Testis (tissue), 2 donors: ENCODE results near the gene CDRT4.

ENCODE experiments used
- POLR2A ChIP-seq: fragments of 450-650 bp; IDR thresholded peaks from one replicate; pipeline ENCODE4 v1.6.1; 2017; ENCODE audit warnings: antibody characterized with exemption, mild to moderate bottlenecking, moderate library complexity
- TF ChIP-seq, protein P1 (sequence below), 3 experiments: fragments of 450-650 bp in 2 of 3; fragments of 200-600 bp in 1 of 3; sonication (generic) in 1 of 3; IDR thresholded peaks; one replicate each; pipeline ENCODE4 v1.5.1; 2016 to 2019; ENCODE audit warnings: antibody characterized with exemption in 3 of 3, mild to moderate bottlenecking in 2 of 3, moderate library complexity in 1 of 3

DNA sequence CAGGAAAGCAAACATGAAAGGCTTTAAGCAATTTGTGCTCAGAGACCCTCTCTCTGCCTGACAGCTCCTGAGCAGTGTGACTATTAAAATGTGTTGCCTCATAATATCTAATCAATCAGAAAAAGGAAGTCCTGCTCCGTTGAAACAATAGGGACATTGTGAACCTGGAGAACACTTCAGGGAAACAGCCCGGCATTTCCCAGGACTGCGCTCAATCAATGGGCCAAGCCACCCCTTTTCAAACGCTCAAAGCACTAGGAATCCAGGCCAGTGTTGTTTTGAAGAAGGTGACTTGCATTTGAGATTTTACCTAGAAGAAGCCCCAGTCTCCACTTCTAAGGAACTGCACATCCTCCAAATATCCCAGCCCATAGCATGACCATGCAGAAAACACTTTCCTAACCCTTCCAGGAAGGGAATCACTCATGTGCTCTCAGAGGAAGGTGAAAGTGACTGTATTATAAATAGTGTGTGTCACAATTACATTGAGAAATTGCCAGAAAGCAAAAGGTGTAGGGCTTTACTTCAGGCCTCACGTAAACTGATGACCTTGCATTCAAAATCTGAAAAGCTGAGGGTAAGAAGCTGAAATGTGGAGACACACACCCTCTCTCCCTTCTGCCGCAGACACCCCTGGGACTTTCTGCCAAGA, 19.4 kb downstream of the CDRT4 start:
- TF ChIP-seq, protein P1, sequence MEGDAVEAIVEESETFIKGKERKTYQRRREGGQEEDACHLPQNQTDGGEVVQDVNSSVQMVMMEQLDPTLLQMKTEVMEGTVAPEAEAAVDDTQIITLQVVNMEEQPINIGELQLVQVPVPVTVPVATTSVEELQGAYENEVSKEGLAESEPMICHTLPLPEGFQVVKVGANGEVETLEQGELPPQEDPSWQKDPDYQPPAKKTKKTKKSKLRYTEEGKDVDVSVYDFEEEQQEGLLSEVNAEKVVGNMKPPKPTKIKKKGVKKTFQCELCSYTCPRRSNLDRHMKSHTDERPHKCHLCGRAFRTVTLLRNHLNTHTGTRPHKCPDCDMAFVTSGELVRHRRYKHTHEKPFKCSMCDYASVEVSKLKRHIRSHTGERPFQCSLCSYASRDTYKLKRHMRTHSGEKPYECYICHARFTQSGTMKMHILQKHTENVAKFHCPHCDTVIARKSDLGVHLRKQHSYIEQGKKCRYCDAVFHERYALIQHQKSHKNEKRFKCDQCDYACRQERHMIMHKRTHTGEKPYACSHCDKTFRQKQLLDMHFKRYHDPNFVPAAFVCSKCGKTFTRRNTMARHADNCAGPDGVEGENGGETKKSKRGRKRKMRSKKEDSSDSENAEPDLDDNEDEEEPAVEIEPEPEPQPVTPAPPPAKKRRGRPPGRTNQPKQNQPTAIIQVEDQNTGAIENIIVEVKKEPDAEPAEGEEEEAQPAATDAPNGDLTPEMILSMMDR (IDR thresholded peaks at IDR 0.05): no peak
- TF ChIP-seq POLR2A: no peak
